Measurements from ENCODE around the gene RGS3.

DNA sequence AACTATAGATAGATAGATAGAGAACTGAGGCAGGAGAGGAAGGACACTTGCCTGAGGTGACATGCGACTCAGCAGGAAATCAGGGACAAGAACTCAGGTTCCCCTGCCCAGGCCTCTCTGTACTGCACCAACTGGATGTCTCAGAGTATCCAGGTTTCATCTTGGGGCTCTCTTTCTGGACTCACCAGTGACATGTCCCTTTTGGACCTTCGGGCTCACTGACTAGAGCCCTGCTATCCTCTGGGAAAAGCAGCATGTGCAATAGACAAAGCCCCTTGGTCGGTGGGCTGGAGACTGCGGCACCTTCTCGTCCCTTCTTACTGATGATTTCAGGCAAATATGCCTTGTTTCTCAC is 104.5 kb downstream of the RGS3 start:
- TF ChIP-seq, protein P1, sequence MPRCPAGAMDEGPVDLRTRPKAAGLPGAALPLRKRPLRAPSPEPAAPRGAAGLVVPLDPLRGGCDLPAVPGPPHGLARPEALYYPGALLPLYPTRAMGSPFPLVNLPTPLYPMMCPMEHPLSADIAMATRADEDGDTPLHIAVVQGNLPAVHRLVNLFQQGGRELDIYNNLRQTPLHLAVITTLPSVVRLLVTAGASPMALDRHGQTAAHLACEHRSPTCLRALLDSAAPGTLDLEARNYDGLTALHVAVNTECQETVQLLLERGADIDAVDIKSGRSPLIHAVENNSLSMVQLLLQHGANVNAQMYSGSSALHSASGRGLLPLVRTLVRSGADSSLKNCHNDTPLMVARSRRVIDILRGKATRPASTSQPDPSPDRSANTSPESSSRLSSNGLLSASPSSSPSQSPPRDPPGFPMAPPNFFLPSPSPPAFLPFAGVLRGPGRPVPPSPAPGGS (IDR thresholded peaks at IDR 0.05) = no peak
- TF ChIP-seq, protein P2, sequence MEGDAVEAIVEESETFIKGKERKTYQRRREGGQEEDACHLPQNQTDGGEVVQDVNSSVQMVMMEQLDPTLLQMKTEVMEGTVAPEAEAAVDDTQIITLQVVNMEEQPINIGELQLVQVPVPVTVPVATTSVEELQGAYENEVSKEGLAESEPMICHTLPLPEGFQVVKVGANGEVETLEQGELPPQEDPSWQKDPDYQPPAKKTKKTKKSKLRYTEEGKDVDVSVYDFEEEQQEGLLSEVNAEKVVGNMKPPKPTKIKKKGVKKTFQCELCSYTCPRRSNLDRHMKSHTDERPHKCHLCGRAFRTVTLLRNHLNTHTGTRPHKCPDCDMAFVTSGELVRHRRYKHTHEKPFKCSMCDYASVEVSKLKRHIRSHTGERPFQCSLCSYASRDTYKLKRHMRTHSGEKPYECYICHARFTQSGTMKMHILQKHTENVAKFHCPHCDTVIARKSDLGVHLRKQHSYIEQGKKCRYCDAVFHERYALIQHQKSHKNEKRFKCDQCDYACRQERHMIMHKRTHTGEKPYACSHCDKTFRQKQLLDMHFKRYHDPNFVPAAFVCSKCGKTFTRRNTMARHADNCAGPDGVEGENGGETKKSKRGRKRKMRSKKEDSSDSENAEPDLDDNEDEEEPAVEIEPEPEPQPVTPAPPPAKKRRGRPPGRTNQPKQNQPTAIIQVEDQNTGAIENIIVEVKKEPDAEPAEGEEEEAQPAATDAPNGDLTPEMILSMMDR (IDR thresholded peaks at IDR 0.05) = no peak
- TF ChIP-seq ZFP36 (IDR thresholded peaks at IDR 0.05; ENCODE audit: borderline replicate concordance, partially characterized antibody) (no peak), RFX5 (IDR thresholded peaks at IDR 0.05) (no peak), POLR2A (IDR thresholded peaks at IDR 0.05; ENCODE audit: low read length) (no peak), RAD21 (conservative IDR thresholded peaks at IDR 0.05 in 1 of 2, IDR thresholded peaks at IDR 0.05 in 1 of 2) (no peak), EHMT2 (IDR thresholded peaks at IDR 0.05; ENCODE audit: low read depth) (no peak), RARB (CRISPR knock-in tag; IDR thresholded peaks at IDR 0.05) (no peak)
- TF ChIP-seq, protein P3, sequence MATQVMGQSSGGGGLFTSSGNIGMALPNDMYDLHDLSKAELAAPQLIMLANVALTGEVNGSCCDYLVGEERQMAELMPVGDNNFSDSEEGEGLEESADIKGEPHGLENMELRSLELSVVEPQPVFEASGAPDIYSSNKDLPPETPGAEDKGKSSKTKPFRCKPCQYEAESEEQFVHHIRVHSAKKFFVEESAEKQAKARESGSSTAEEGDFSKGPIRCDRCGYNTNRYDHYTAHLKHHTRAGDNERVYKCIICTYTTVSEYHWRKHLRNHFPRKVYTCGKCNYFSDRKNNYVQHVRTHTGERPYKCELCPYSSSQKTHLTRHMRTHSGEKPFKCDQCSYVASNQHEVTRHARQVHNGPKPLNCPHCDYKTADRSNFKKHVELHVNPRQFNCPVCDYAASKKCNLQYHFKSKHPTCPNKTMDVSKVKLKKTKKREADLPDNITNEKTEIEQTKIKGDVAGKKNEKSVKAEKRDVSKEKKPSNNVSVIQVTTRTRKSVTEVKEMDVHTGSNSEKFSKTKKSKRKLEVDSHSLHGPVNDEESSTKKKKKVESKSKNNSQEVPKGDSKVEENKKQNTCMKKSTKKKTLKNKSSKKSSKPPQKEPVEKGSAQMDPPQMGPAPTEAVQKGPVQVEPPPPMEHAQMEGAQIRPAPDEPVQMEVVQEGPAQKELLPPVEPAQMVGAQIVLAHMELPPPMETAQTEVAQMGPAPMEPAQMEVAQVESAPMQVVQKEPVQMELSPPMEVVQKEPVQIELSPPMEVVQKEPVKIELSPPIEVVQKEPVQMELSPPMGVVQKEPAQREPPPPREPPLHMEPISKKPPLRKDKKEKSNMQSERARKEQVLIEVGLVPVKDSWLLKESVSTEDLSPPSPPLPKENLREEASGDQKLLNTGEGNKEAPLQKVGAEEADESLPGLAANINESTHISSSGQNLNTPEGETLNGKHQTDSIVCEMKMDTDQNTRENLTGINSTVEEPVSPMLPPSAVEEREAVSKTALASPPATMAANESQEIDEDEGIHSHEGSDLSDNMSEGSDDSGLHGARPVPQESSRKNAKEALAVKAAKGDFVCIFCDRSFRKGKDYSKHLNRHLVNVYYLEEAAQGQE (IDR thresholded peaks at IDR 0.05) = no peak
- TF ChIP-seq, protein P4, sequence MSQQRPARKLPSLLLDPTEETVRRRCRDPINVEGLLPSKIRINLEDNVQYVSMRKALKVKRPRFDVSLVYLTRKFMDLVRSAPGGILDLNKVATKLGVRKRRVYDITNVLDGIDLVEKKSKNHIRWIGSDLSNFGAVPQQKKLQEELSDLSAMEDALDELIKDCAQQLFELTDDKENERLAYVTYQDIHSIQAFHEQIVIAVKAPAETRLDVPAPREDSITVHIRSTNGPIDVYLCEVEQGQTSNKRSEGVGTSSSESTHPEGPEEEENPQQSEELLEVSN (IDR thresholded peaks at IDR 0.05; ENCODE audit: borderline replicate concordance, low read depth) = no peak

Data from A549 (cell line).